ENCODE results near the gene DOK5. TPM values are rescaled to one million over a fixed set of nuclear protein-coding genes. Genes with fewer than 3 reads are reported as not detected.

DOK5 gene
- total RNA-seq, 1 experiment from 2014 or later: 4.9 TPM

- no peak for DNase-seq (ENCODE audit: low spot score)
- H3K27ac ChIP-seq (ENCODE audit: low read depth, low read length, poor library complexity, severe bottlenecking): no peak overlapping the region
- no peaks in the 10 kb centered on the region for H3K9me3 ChIP-seq (ENCODE audit: low read depth, low read length, poor library complexity, severe bottlenecking)
- H3K27me3 ChIP-seq (replicated peaks; ENCODE audit: insufficient read depth, low read depth, low read length, poor library complexity): no peaks in the 10 kb centered on the region
- no TSS peak for BruUV-seq (replicated peaks)
- H3K4me1 ChIP-seq (ENCODE audit: insufficient read depth, low read length, poor library complexity, severe bottlenecking): no peaks in the 10 kb centered on the region
- H3K36me3 ChIP-seq (ENCODE audit: insufficient read depth, low read length, poor library complexity, severe bottlenecking): no peaks in the 10 kb centered on the region
- ChIA-PET CTCF (interaction anchor here (0.6 kb wide), 1 partner anchor 284 kb away, joined by 9 read pairs; no protein-coding TSS in a partner anchor), POLR2A (ENCODE audit: low non-redundant PET) (no interaction called here)
- TF ChIP-seq EZH2 (IDR thresholded peaks at IDR 0.05; ENCODE audit: borderline replicate concordance, low read depth, low read length, poor library complexity, severe bottlenecking) (no peak), CTCF (conservative IDR thresholded peaks at IDR 0.05; ENCODE audit: low read depth, low read length) (no peak)
- intact Hi-C loops (cut with micrococcal nuclease; ENCODE audit: unreplicated experiment): loop anchor here (2.0 to 5.0 kb wide), 2 partner anchors 188 to 549 kb away; no protein-coding TSS in a partner anchor
- no peak overlapping the region for H3K4me3 ChIP-seq (ENCODE audit: low read depth, low read length, poor library complexity, severe bottlenecking)
Measured at GRCh38 chr20:54645445-54646155, 170.2 kb downstream of the DOK5 start.

GRCh38 chr20:54646156-54646517 lies 170.7 kb downstream of the DOK5 start:
- TF ChIP-seq EZH2 (IDR thresholded peaks at IDR 0.05; ENCODE audit: borderline replicate concordance, low read depth, low read length, poor library complexity, severe bottlenecking): no peak
- no peak for TF ChIP-seq CTCF (conservative IDR thresholded peaks at IDR 0.05; ENCODE audit: low read depth, low read length)
- no peak overlapping the region for H3K27ac ChIP-seq (ENCODE audit: low read depth, low read length, poor library complexity, severe bottlenecking)
- no TSS peak for BruUV-seq (replicated peaks)
- H3K27me3 ChIP-seq (replicated peaks; ENCODE audit: insufficient read depth, low read depth, low read length, poor library complexity): no peaks in the 10 kb centered on the region
- no peaks in the 10 kb centered on the region for H3K9me3 ChIP-seq (ENCODE audit: low read depth, low read length, poor library complexity, severe bottlenecking)
- H3K4me1 ChIP-seq (ENCODE audit: insufficient read depth, low read length, poor library complexity, severe bottlenecking): no peaks in the 10 kb centered on the region
- DNase-seq (ENCODE audit: low spot score): no peak
- ChIA-PET CTCF (interaction anchor here (0.6 to 0.7 kb wide), 2 partner anchors 18 to 284 kb away, joined by 5 to 9 read pairs; no protein-coding TSS in a partner anchor), POLR2A (ENCODE audit: low non-redundant PET) (no interaction called here)
- H3K36me3 ChIP-seq (ENCODE audit: insufficient read depth, low read length, poor library complexity, severe bottlenecking): no peaks in the 10 kb centered on the region
- no peak overlapping the region for H3K4me3 ChIP-seq (ENCODE audit: low read depth, low read length, poor library complexity, severe bottlenecking)
- intact Hi-C loops (cut with micrococcal nuclease; ENCODE audit: unreplicated experiment): loop anchor here (2.0 to 5.0 kb wide), 2 partner anchors 189 to 549 kb away; no protein-coding TSS in a partner anchor

GRCh38 chr20:54648421-54649142 lies 173.2 kb downstream of the DOK5 start:
- no peak for DNase-seq (ENCODE audit: low spot score)
- Histone ChIP-seq H3K4me1 (ENCODE audit: insufficient read depth, low read length, poor library complexity, severe bottlenecking) (no peaks in the 10 kb centered on the region), H3K9me3 (ENCODE audit: low read depth, low read length, poor library complexity, severe bottlenecking) (no peaks in the 10 kb centered on the region), H3K27me3 (replicated peaks; ENCODE audit: insufficient read depth, low read depth, low read length, poor library complexity) (no peaks in the 10 kb centered on the region), H3K4me3 (ENCODE audit: low read depth, low read length, poor library complexity, severe bottlenecking) (no peak overlapping the region), H3K27ac (ENCODE audit: low read depth, low read length, poor library complexity, severe bottlenecking) (no peak overlapping the region), H3K36me3 (ENCODE audit: insufficient read depth, low read length, poor library complexity, severe bottlenecking) (no peaks in the 10 kb centered on the region)
- ChIA-PET POLR2A (ENCODE audit: low non-redundant PET) (interaction anchor here (0.6 kb wide), 1 partner anchor 127 kb away, joined by 3 read pairs; no protein-coding TSS in a partner anchor), CTCF (no interaction called here)
- intact Hi-C loops (cut with micrococcal nuclease; ENCODE audit: unreplicated experiment): loop anchor here (5.0 kb wide), 1 partner anchor 191 kb away; no protein-coding TSS in a partner anchor
- no peak for TF ChIP-seq CTCF (conservative IDR thresholded peaks at IDR 0.05; ENCODE audit: low read depth, low read length)
- TF ChIP-seq EZH2 (IDR thresholded peaks at IDR 0.05; ENCODE audit: borderline replicate concordance, low read depth, low read length, poor library complexity, severe bottlenecking): no peak
- BruUV-seq (replicated peaks): no TSS peak

All from A673 (cell line).